ENCODE results near the gene PTAR1.

Gene PTAR1

GRCh38 chr9:69672596-69673310 lies 87.1 kb downstream of the PTAR1 start:
- DNase-seq: peak; percentile 58

GRCh38 chr9:69671879-69672595 lies 87.8 kb downstream of the PTAR1 start, which contains the start of gene APBA1:
TSS of gene APBA1 (minus strand) at chr9:69672371.
- peak; percentile 38 for DNase-seq

DNA sequence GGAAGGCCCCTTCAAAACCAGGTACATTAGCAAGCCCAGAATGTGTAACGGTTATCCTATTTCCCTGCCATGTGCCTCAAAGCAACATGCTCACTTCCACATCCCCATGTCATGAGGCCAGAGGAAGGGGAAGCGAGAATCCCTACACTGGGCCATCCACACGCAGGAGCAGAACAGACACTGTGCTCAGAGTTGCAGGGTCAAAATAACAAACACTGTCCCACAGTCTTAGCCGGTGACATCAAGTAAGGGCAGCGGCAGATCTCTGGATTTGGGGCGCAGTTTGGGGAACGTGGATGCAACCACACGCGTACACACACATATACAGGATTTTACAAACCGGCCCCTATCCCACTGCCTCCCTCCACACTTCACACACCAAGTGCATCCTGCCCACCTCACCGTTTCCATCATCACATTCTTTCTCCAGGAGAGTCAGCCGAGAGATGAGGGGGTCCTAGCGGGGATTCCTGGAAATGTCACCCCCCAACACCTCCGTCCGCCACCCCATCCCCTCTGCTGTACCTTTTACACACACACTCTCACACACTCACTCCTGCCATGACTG lies 88.4 kb downstream of the PTAR1 start:
- no peak for DNase-seq

DNA sequence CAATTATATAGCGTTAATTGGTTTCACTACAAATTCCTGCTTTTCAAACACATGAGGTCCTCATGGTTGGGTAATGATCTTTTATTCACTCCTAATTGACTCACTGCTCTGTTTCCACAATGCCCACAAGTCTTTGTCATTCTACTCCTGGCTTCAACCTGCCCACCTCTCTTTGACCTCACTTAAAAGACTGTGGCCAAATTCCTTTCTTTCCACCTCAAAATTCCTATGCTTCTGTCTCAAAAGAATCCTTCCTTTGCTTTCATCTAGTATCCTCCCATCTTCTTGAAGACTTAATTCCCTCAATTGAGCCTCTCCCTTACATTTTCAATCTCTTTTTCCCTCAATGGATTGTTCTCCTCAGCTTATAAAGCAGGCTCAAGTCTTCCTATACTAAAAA lies 92.5 kb downstream of the PTAR1 start:
- no peak for DNase-seq

DNA sequence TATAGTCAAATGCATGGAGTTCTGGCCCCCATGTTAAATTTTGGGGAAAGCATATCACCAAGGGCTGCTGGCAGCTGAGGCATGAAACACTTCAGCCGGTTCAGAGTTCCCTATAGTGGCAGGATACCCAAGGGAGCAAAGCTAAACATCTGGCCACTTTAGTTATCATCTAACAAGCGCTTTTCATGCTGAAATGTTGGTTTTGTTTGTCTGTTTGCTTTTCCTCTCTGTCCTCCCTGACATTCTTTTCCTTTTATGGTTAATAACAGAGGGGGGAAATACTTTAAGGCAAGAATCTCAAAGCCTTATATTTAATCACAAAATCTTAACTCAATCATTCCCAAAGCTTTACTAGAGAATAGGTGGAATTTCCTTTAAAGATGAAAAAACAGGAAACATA lies 99.5 kb downstream of the PTAR1 start:
- no peak for DNase-seq
